Gastrocnemius medialis (tissue), 4 donors: Measurements from ENCODE around the gene LRMDA. TPM values are rescaled to one million over a fixed set of nuclear protein-coding genes. Genes with fewer than 3 reads are reported as not detected.

Experiments used
- ATAC-seq, 2 donors: fragments of 150-250 bp; one replicate each; pipeline ENCODE4 v1.9.1; 2016
- DNase-seq, 2 donors: peaks; one replicate each; pipeline ENCODE4 v3.0.0-alpha.2; 2019
- H3K27ac ChIP-seq, 4 donors: fragments of 200-600 bp; sonication (generic); 1 replicate in 1 of 4; 2 replicates in 3 of 4; pipeline ENCODE4 v1.5.1; 2016 to 2018; ENCODE audit warnings: mild to moderate bottlenecking in 2 of 4, moderate library complexity in 1 of 4
- H3K27me3 ChIP-seq, 3 donors: fragments of 200-600 bp; sonication (generic) in 2 of 3; 1 replicate in 1 of 3; 2 replicates in 2 of 3; pipeline versions ENCODE4 v1.5.1 to v1.6.0; 2016 to 2019; ENCODE audit warnings: mild to moderate bottlenecking in 1 of 3, moderate library complexity in 1 of 3
- H3K36me3 ChIP-seq, 2 donors: fragments of 200-600 bp; sonication (generic) in 1 of 2; one replicate each; pipeline ENCODE4 v1.5.1; 2017 to 2018
- H3K4me1 ChIP-seq, 2 donors: fragments of 200-600 bp; sonication (generic) in 1 of 2; one replicate each; pipeline ENCODE4 v1.5.1; 2016 to 2017; ENCODE audit warnings: mild to moderate bottlenecking in 2 of 2
- H3K4me3 ChIP-seq, 4 donors: fragments of 200-600 bp; sonication (generic) in 3 of 4; 1 replicate in 1 of 4; 2 replicates in 3 of 4; pipeline ENCODE4 v1.5.1; 2016 to 2019; ENCODE audit warnings: mild to moderate bottlenecking in 2 of 4
- H3K9me3 ChIP-seq, 3 donors: fragments of 200-600 bp; sonication (generic) in 2 of 3; 1 replicate in 1 of 3; 2 replicates in 2 of 3; pipeline ENCODE4 v1.5.1; 2016 to 2019
- CTCF ChIP-seq, 5 experiments: fragments of 450-650 bp in 3 of 5; fragments of 200-600 bp in 2 of 5; sonication (generic) in 2 of 5; IDR thresholded peaks in 4 of 5; conservative IDR thresholded peaks in 1 of 5; 1 replicate in 4 of 5; 2 replicates in 1 of 5; pipeline ENCODE4 v1.5.1; 2016 to 2019; ENCODE audit warnings: antibody characterized with exemption in 5 of 5, mild to moderate bottlenecking in 3 of 5, moderate library complexity in 3 of 5
- POLR2A ChIP-seq, 2 donors: fragments of 450-650 bp; IDR thresholded peaks; one replicate each; pipeline ENCODE4 v1.6.1; 2017; ENCODE audit warnings: antibody characterized with exemption in 2 of 2, mild to moderate bottlenecking in 2 of 2, moderate library complexity in 2 of 2
- in situ Hi-C, 4 donors: fragments of 200-750 bp; cut with MboI; loops; one replicate each; pipeline versions ENCODE4 v1.15.0 to v1.8.0; 2017; ENCODE audit warnings: low sequenced_read_pairs in 4 of 4
- intact Hi-C: fragments of 100-400 bp; cut with DNase I; formaldehyde crosslinking; loops from one replicate; pipeline ENCODE4 v1.15.1; 2023; ENCODE audit warnings: low total_unique reads
- total RNA-seq, 4 donors: library from RNA; depleted of rRNA; stranded (reverse); fragments of >200 nt; gene quantifications; one replicate each; pipeline versions ENCODE4 v1.1.0 to v1.2.3, GENCODE V29; 2016

Gene LRMDA
- total RNA-seq, 4 donors from 2014 or later = 0.80 to 4.5 (median 1.4) TPM

GRCh38 chr10:75865413-75866299 is 434.2 kb downstream of the LRMDA start:
- H3K4me1 ChIP-seq = no peaks in the 10 kb centered on the region
- H3K36me3 ChIP-seq = no peaks in the 10 kb centered on the region
- ATAC-seq (no peak), DNase-seq (no peak)
- no peaks in the 10 kb centered on the region for H3K27me3 ChIP-seq
- in situ Hi-C loops (no loop called here), intact Hi-C loops (no loop called here)
- H3K4me3 ChIP-seq = no peak overlapping the region
- TF ChIP-seq POLR2A (IDR thresholded peaks at IDR 0.05) (no peak), CTCF (IDR thresholded peaks at IDR 0.05 in 4 of 5, conservative IDR thresholded peaks at IDR 0.05 in 1 of 5) (no peak)
- no peak overlapping the region for H3K27ac ChIP-seq
- no peaks in the 10 kb centered on the region for H3K9me3 ChIP-seq

GRCh38 chr10:75866300-75866625 is 434.8 kb downstream of the LRMDA start:
- no peaks in the 10 kb centered on the region for H3K36me3 ChIP-seq
- H3K4me1 ChIP-seq = no peaks in the 10 kb centered on the region
- intact Hi-C loops (no loop called here), in situ Hi-C loops (no loop called here)
- H3K27me3 ChIP-seq = no peaks in the 10 kb centered on the region
- H3K27ac ChIP-seq = no peak overlapping the region
- H3K9me3 ChIP-seq = no peaks in the 10 kb centered on the region
- no peak for ATAC-seq
- TF ChIP-seq POLR2A (IDR thresholded peaks at IDR 0.05) = no peak
- TF ChIP-seq CTCF (IDR thresholded peaks at IDR 0.05 in 4 of 5, conservative IDR thresholded peaks at IDR 0.05 in 1 of 5) = no peak
- no peak overlapping the region for H3K4me3 ChIP-seq
- DNase-seq = no peak

- no peak overlapping the region for H3K4me3 ChIP-seq
- intact Hi-C loops = no loop called here
- ATAC-seq (no peak), DNase-seq (no peak)
- H3K4me1 ChIP-seq = no peaks in the 10 kb centered on the region
- TF ChIP-seq CTCF (IDR thresholded peaks at IDR 0.05 in 4 of 5, conservative IDR thresholded peaks at IDR 0.05 in 1 of 5) (no peak), POLR2A (IDR thresholded peaks at IDR 0.05) (no peak)
- in situ Hi-C loops = no loop called here
- H3K27me3 ChIP-seq = no peaks in the 10 kb centered on the region
- no peaks in the 10 kb centered on the region for H3K36me3 ChIP-seq
- no peak overlapping the region for H3K27ac ChIP-seq
- no peaks in the 10 kb centered on the region for H3K9me3 ChIP-seq
Observed at GRCh38 chr10:75866731-75867130, 435.3 kb downstream of the LRMDA start.

DNA sequence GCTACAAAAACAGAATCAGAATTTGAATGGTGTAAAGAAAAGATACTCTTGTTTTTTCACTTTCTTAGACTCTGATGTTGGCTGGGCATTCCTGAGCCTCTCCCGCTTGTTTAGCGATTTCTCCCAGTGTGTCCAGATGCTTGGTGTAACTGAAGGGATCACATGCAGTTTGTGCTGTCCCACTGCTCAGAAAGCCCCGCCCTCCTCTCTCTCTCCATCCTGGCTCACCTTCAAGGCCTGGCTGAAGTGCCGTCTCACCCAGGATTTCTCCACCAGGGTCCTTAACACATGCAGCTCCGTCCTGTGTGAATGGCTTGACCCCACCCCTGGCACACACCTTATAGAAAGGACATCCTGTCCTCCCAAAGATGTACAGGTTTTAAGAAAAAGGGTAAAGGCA is 437.1 kb downstream of the LRMDA start:
- Histone ChIP-seq H3K27ac (no peak overlapping the region), H3K27me3 (no peaks in the 10 kb centered on the region), H3K4me3 (no peak overlapping the region), H3K36me3 (no peaks in the 10 kb centered on the region), H3K4me1 (no peaks in the 10 kb centered on the region), H3K9me3 (no peaks in the 10 kb centered on the region)
- ATAC-seq = no peak
- intact Hi-C loops = no loop called here
- no peak for DNase-seq
- in situ Hi-C loops = no loop called here
- TF ChIP-seq CTCF (IDR thresholded peaks at IDR 0.05 in 4 of 5, conservative IDR thresholded peaks at IDR 0.05 in 1 of 5) (no peak), POLR2A (IDR thresholded peaks at IDR 0.05) (no peak)
